ENCODE results near the gene TRIM47. TPM values are rescaled to one million over a fixed set of nuclear protein-coding genes. Genes with fewer than 3 reads are reported as not detected.

TRIM47 gene
- total and polyA plus RNA-seq, 2 of the 13 experiments (the other 11 are each of a cell fraction or from before 2014, with no cell fraction given), result 33.5 to 82.0 TPM

DNA sequence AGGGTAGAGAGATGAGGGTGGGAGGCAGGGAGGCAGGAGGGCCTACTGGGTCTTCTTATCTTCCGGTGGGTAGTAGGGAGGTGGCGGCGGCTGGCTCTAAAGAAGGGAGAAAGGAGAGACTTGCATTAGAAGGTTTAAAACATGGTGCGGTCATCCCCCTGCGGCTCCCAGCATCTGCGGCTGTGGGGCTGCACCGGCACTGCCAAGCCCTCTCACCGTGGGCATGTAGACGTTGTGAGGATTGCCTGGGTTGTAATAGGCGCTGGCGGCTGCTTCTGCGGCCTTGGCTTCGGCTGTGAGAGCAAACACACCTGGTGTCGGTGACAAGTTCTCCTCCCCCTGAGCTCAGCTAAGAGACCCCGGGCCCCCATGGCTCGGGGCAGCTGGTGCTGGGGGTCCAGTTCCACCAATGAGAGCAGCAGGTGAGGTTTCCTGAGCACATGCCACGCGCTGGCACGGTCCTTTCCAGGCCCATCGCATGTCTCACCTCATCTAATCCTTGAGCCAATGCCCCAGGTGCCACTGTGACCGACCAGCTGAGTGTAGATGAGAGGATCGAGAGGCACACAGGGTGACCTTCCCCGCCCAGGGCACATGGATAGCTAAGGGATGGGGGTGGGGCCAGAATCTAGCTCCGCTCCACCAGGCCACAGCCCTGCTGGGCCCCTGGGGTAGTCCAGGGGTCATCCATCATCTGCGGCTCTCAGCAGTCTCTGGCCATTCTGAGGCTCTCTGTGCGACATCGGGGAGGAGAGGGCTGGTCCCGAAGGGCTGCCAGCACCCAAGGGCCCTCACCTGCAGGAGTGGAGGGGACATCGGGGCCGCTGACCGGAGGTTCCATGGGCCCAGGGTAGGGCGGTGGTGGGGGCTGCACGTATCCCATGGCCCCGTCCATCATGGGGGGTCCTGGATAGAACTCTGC lies 31.4 kb downstream of the TRIM47 start:
- Histone ChIP-seq H2AFZ (ENCODE audit: low read length) (no peak overlapping the region), H3K9ac (ENCODE audit: insufficient read depth, low read depth, low read length) (peak overlapping the region; percentile 3; the same call in 1 of the 2 replicates), H3K4me2 (ENCODE audit: low read depth, low read length) (peak overlapping the region; percentile 26), H3K27ac (ENCODE audit: extremely low read length, insufficient read depth, low read length) (peak overlapping the region; percentile 69), H4K20me1 (ENCODE audit: insufficient read depth, low read length) (0 out of 2 replicates have a peak, but pooled peaks cover 2% of the 10 kb centered on the region), H3K79me2 (ENCODE audit: insufficient read depth, low read length) (no peaks in the 10 kb centered on the region), H3K9me3 (ENCODE audit: low read length) (no peaks in the 10 kb centered on the region), H3K27me3 (ENCODE audit: control insufficient read depth in 1 of 2, insufficient read depth in 2 of 2, low read length in 2 of 2) (no peaks in the 10 kb centered on the region), H3K4me1 (ENCODE audit: insufficient read depth, low read length) (peaks cover 70% of the 10 kb centered on the region), H3K4me3 (replicated peaks in 1 of 3; ENCODE audit: insufficient read depth in 1 of 3, low read depth in 2 of 3, low read length in 3 of 3) (peak overlapping the region in 1 of 3 experiments; percentile 19; a peak in 2 of 6 replicates), H3K36me3 (replicated peaks in 1 of 2; ENCODE audit: control insufficient read depth in 1 of 2, insufficient read depth in 2 of 2, low read length in 2 of 2) (peaks cover 9 to 34% of the 10 kb centered on the region in 2 experiments)
- ChIA-PET CTCF (ENCODE audit: low intra/inter-chr PET ratio, low total read pairs) (interaction anchor here (1.9 to 3.0 kb wide), 2 partner anchors 14 to 19 kb away, joined by 6 to 7 read pairs; no protein-coding TSS in a partner anchor), POLR2A (interaction anchor here (0.7 to 7.7 kb wide), 23 partner anchors 8 to 157 kb away, joined by 3 to 229 read pairs (median 14); partner anchors contain the start of genes CDK3, GALK1, MRPL38 and TRIM47)
- in situ Hi-C loops (cut with HindIII; ENCODE audit: extremely low pct_ligation_motif_present, low pct_unique_long_range_greater_than_20kb) (no loop called here), intact Hi-C loops (cut with micrococcal nuclease; ENCODE audit: unreplicated experiment) (no loop called here)
- FAIRE-seq (peak; percentile 94), DNase-seq (ENCODE audit: low spot score) (peak; percentile 95), ATAC-seq (peak; percentile 68)
- no TSS peak for BruUV-seq (replicated peaks)
- 51% methylated on average over 18 of the region's 34 CpGs for WGBS (ENCODE audit: low lambda C conversion rate)
- TF ChIP-seq ZBTB38 (CRISPR knock-in tag; IDR thresholded peaks at IDR 0.05) (peak; percentile 88), ZKSCAN5 (CRISPR knock-in tag; IDR thresholded peaks at IDR 0.05) (no peak), NFRKB (IDR thresholded peaks at IDR 0.05) (no peak), JARID2 (CRISPR knock-in tag; IDR thresholded peaks at IDR 0.05; ENCODE audit: insufficient replicate concordance) (no peak), ZNF24 (IDR thresholded peaks at IDR 0.05) (no peak), IKZF4 (CRISPR knock-in tag; IDR thresholded peaks at IDR 0.05; ENCODE audit: borderline replicate concordance, low read depth, not compliant biosample characterization) (no peak), ZNF460 (CRISPR knock-in tag; IDR thresholded peaks at IDR 0.05; ENCODE audit: borderline replicate concordance) (peak; percentile 24; the same call in 1 of the 2 replicates), ZNF3 (CRISPR knock-in tag; IDR thresholded peaks at IDR 0.05) (peak; percentile 67; the same call in 1 of the 2 replicates), ZNF275 (CRISPR knock-in tag; IDR thresholded peaks at IDR 0.05; ENCODE audit: borderline replicate concordance) (peak; percentile 80; the same call in 1 of the 2 replicates), ZNF629 (CRISPR knock-in tag; conservative IDR thresholded peaks at IDR 0.05) (no peak; the same call in 1 of the 2 replicates), ZNF839 (CRISPR knock-in tag; IDR thresholded peaks at IDR 0.05; ENCODE audit: borderline replicate concordance) (no peak), SUZ12 (IDR thresholded peaks at IDR 0.05; ENCODE audit: low read depth, low read length) (no peak), ZNF674 (CRISPR knock-in tag; IDR thresholded peaks at IDR 0.05; ENCODE audit: low read depth) (no peak), ZNF672 (CRISPR knock-in tag; IDR thresholded peaks at IDR 0.05) (no peak), NR2F1 (CRISPR knock-in tag; IDR thresholded peaks at IDR 0.05) (peak; percentile 95 to 96)
- TF ChIP-seq, protein P1, sequence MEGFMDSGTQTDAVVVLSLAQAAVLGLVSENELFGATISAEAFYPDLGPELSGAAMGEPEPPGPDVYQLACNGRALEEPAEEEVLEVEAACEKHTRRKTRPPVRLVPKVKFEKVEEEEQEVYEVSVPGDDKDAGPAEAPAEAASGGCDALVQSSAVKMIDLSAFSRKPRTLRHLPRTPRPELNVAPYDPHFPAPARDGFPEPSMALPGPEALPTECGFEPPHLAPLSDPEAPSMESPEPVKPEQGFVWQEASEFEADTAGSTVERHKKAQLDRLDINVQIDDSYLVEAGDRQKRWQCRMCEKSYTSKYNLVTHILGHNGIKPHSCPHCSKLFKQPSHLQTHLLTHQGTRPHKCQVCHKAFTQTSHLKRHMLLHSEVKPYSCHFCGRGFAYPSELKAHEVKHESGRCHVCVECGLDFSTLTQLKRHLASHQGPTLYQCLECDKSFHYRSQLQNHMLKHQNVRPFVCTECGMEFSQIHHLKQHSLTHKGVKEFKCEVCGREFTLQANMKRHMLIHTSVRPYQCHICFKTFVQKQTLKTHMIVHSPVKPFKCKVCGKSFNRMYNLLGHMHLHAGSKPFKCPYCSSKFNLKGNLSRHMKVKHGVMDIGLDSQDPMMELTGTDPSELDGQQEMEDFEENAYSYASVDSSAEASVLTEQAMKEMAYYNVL (CRISPR knock-in tag; IDR thresholded peaks at IDR 0.05; ENCODE audit: borderline replicate concordance), result peak; percentile 90
- TF ChIP-seq, protein P2, sequence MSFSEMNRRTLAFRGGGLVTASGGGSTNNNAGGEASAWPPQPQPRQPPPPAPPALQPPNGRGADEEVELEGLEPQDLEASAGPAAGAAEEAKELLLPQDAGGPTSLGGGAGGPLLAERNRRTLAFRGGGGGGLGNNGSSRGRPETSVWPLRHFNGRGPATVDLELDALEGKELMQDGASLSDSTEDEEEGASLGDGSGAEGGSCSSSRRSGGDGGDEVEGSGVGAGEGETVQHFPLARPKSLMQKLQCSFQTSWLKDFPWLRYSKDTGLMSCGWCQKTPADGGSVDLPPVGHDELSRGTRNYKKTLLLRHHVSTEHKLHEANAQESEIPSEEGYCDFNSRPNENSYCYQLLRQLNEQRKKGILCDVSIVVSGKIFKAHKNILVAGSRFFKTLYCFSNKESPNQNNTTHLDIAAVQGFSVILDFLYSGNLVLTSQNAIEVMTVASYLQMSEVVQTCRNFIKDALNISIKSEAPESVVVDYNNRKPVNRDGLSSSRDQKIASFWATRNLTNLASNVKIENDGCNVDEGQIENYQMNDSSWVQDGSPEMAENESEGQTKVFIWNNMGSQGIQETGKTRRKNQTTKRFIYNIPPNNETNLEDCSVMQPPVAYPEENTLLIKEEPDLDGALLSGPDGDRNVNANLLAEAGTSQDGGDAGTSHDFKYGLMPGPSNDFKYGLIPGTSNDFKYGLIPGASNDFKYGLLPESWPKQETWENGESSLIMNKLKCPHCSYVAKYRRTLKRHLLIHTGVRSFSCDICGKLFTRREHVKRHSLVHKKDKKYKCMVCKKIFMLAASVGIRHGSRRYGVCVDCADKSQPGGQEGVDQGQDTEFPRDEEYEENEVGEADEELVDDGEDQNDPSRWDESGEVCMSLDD (CRISPR knock-in tag; IDR thresholded peaks at IDR 0.05; ENCODE audit: borderline replicate concordance), result no peak; the same call in 1 of the 2 replicates

All from HepG2 (cell line).